HG03045 (cell line): ENCODE measurements around the gene TEX30.

Experiments
- ATAC-seq: cut with Tn5 transposase; IDR thresholded peaks from one replicate; pipeline ENCODE4 v1.9.1; 2021; ENCODE audit warnings: mild to moderate bottlenecking, moderate library complexity; ENCODE audit not compliant: unreplicated experiment

Gene TEX30

GRCh38 chr13:102718746-102719145 is 54.8 kb downstream of the TEX30 start:
- ATAC-seq: no peak
